ENCODE data around the gene SLF2. TPM values are rescaled to one million over a fixed set of nuclear protein-coding genes. Genes with fewer than 3 reads are reported as not detected.

SLF2 gene
- total RNA-seq, 2 experiments from 2014 or later, result 29.0 to 31.9 TPM

GRCh38 chr10:101002456-101002855 is 89.7 kb downstream of the SLF2 start:
- Mint-ChIP-seq H3K36me3 (ENCODE audit: low read depth) (no peaks in the 10 kb centered on the region), H3K27me3 (no peaks in the 10 kb centered on the region), H3K9me3 (no peaks in the 10 kb centered on the region), H3K4me3 (no peak overlapping the region), H3K27ac (no peak overlapping the region), H3K4me1 (ENCODE audit: low read depth) (peaks cover 10% of the 10 kb centered on the region)
- TF ChIP-seq CTCF (IDR thresholded peaks at IDR 0.05), result no peak
- no peak for ATAC-seq
- ChIA-PET CTCF (interaction anchor here (1.2 to 12.8 kb wide), 2 partner anchors 9 to 14 kb away, joined by 4 to 178 read pairs; no protein-coding TSS in a partner anchor), POLR2A (no interaction called here)
- intact Hi-C loops (cut with micrococcal nuclease), result no loop called here
- DNase-seq, result no peak

GRCh38 chr10:101003639-101004206 is 91.0 kb downstream of the SLF2 start:
- ATAC-seq, result no peak
- Mint-ChIP-seq H3K9me3 (no peaks in the 10 kb centered on the region), H3K27me3 (no peaks in the 10 kb centered on the region), H3K4me1 (ENCODE audit: low read depth) (peaks cover 5% of the 10 kb centered on the region), H3K27ac (no peak overlapping the region), H3K4me3 (no peak overlapping the region), H3K36me3 (ENCODE audit: low read depth) (no peaks in the 10 kb centered on the region)
- intact Hi-C loops (cut with micrococcal nuclease), result no loop called here
- CTCF ChIA-PET, result interaction anchor here (12.8 kb wide), 1 partner anchor 13 kb away, joined by 178 read pairs; no protein-coding TSS in a partner anchor
- TF ChIP-seq CTCF (IDR thresholded peaks at IDR 0.05), result no peak
- no peak for DNase-seq
- POLR2A ChIA-PET, result interaction anchor here (1.1 kb wide), 1 partner anchor 10 kb away, joined by 3 read pairs; no protein-coding TSS in a partner anchor

GRCh38 chr10:101005361-101005760 is 92.6 kb downstream of the SLF2 start:
- CTCF ChIA-PET, result interaction anchor here (1.9 to 12.8 kb wide), 2 partner anchors 12 to 45 kb away, joined by 10 to 178 read pairs; no protein-coding TSS in a partner anchor
- POLR2A ChIA-PET, result no interaction called here
- no peaks in the 10 kb centered on the region for H3K27me3 Mint-ChIP-seq
- H3K36me3 Mint-ChIP-seq (ENCODE audit: low read depth), result no peaks in the 10 kb centered on the region
- ATAC-seq (no peak), DNase-seq (no peak)
- no peak overlapping the region for H3K27ac Mint-ChIP-seq
- H3K4me1 Mint-ChIP-seq (ENCODE audit: low read depth), result peaks cover 3% of the 10 kb centered on the region
- intact Hi-C loops (cut with micrococcal nuclease), result no loop called here
- H3K9me3 Mint-ChIP-seq, result no peaks in the 10 kb centered on the region
- TF ChIP-seq CTCF (IDR thresholded peaks at IDR 0.05), result no peak
- no peak overlapping the region for H3K4me3 Mint-ChIP-seq

- H3K27me3 Mint-ChIP-seq, result no peaks in the 10 kb centered on the region
- no peak overlapping the region for H3K27ac Mint-ChIP-seq
- peaks cover 1% of the 10 kb centered on the region for H3K4me1 Mint-ChIP-seq (ENCODE audit: low read depth)
- no peaks in the 10 kb centered on the region for H3K9me3 Mint-ChIP-seq
- DNase-seq (no peak), ATAC-seq (no peak)
- no peak overlapping the region for H3K4me3 Mint-ChIP-seq
- no peak for TF ChIP-seq CTCF (IDR thresholded peaks at IDR 0.05)
- no peaks in the 10 kb centered on the region for H3K36me3 Mint-ChIP-seq (ENCODE audit: low read depth)
- POLR2A ChIA-PET, result interaction anchor here (1.1 kb wide), 1 partner anchor 18 kb away, joined by 3 read pairs; no protein-coding TSS in a partner anchor
- CTCF ChIA-PET, result interaction anchor here (1.8 to 12.8 kb wide), 4 partner anchors 8 to 45 kb away, joined by 6 to 178 read pairs (median 8); no protein-coding TSS in a partner anchor
- intact Hi-C loops (cut with micrococcal nuclease), result no loop called here
These were observed 93.3 kb downstream of the SLF2 start for GRCh38 chr10:101005869-101006567.

- no peaks in the 10 kb centered on the region for H3K27me3 Mint-ChIP-seq
- no peaks in the 10 kb centered on the region for H3K4me1 Mint-ChIP-seq (ENCODE audit: low read depth)
- ATAC-seq (no peak), DNase-seq (no peak)
- CTCF ChIA-PET, result interaction anchor here (1.8 to 12.8 kb wide), 3 partner anchors 8 to 10 kb away, joined by 6 to 178 read pairs (median 6); no protein-coding TSS in a partner anchor
- H3K9me3 Mint-ChIP-seq, result no peaks in the 10 kb centered on the region
- POLR2A ChIA-PET, result interaction anchor here (1.1 kb wide), 1 partner anchor 18 kb away, joined by 3 read pairs; no protein-coding TSS in a partner anchor
- no peak overlapping the region for H3K27ac Mint-ChIP-seq
- no peak overlapping the region for H3K4me3 Mint-ChIP-seq
- H3K36me3 Mint-ChIP-seq (ENCODE audit: low read depth), result no peaks in the 10 kb centered on the region
- intact Hi-C loops (cut with micrococcal nuclease), result no loop called here
- no peak for TF ChIP-seq CTCF (IDR thresholded peaks at IDR 0.05)
These were observed 93.9 kb downstream of the SLF2 start for GRCh38 chr10:101006593-101007098.

All from activated CD8-positive, alpha-beta T cell treated with anti-CD3 and anti-CD28 coated beads for 36 hours (primary cell).